ENCODE data around the gene PROCR.

- no peak for TF ChIP-seq ZNF384 (IDR thresholded peaks at IDR 0.05)
- no peak for TF ChIP-seq FOXK2 (IDR thresholded peaks at IDR 0.05)
- TF ChIP-seq SP1 (IDR thresholded peaks at IDR 0.05), result no peak
- no peak for TF ChIP-seq TARDBP (IDR thresholded peaks at IDR 0.05)
- no peak for TF ChIP-seq L3MBTL2 (conservative IDR thresholded peaks at IDR 0.05)
- no peak for TF ChIP-seq ELF4 (IDR thresholded peaks at IDR 0.05)
- TF ChIP-seq BHLHE40 (IDR thresholded peaks at IDR 0.05; ENCODE audit: borderline replicate concordance), result no peak
Measured at GRCh38 chr20:35171438-35171752, 477 bp upstream of the PROCR start.

All from HEK293T (cell line).